HG03442 (cell line): ENCODE results near the gene LBH.
"Not testable (repeated sequence)": the region's sequence is repeated elsewhere in the genome, so short reads cannot be mapped to it uniquely, and the experiment has no call there.

Experiments used
- ATAC-seq: cut with Tn5 transposase; IDR thresholded peaks from one replicate; pipeline ENCODE4 v1.9.1; 2021; ENCODE audit warnings: mild to moderate bottlenecking, moderate library complexity; ENCODE audit not compliant: unreplicated experiment

LBH gene

DNA sequence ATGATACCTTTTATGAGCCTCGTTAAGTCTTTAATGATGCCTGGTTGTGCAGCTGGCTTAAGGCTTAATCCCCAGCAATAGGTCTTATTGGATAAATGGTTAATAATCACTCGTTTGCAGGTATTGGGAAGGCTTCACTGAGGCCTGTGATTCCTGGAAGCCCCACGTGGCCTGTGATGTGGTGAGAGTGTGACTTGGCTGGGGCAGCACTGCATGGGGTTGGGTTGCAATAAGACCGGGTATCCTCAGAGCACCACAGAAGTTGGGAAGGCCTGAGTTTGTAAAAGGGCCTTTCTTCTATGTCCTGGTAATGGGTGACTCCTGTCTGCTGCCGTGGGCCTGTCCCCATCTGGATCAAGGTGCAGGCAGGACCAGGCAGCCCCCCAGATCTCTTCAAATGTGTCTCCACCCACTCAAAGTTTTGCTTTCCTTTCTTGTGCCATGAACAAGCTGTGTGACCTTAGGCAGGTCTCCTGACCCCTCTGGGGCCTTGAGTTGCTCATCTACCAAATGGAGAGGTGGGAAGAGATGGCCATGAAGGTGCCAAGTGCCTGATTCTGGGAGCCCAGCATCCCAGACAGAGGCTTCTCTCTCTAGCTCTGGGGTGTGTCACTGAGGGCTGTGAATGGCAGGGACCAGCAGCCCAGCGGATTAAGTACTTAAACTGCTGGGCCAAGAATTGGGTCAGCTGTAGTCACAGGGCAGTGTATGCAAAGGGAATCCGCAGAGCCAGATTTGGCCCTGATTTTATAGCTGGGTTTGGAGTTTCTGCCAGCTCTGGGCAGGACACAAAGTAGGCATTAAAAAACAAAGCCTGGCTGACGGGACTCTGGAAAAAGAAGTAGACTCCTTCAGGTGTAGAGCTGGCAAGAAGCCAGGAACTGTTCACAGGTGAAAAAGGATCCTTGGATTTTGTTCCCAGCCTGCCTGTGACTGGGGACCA, 24.4 kb downstream of the LBH start:
- no peak for ATAC-seq

DNA sequence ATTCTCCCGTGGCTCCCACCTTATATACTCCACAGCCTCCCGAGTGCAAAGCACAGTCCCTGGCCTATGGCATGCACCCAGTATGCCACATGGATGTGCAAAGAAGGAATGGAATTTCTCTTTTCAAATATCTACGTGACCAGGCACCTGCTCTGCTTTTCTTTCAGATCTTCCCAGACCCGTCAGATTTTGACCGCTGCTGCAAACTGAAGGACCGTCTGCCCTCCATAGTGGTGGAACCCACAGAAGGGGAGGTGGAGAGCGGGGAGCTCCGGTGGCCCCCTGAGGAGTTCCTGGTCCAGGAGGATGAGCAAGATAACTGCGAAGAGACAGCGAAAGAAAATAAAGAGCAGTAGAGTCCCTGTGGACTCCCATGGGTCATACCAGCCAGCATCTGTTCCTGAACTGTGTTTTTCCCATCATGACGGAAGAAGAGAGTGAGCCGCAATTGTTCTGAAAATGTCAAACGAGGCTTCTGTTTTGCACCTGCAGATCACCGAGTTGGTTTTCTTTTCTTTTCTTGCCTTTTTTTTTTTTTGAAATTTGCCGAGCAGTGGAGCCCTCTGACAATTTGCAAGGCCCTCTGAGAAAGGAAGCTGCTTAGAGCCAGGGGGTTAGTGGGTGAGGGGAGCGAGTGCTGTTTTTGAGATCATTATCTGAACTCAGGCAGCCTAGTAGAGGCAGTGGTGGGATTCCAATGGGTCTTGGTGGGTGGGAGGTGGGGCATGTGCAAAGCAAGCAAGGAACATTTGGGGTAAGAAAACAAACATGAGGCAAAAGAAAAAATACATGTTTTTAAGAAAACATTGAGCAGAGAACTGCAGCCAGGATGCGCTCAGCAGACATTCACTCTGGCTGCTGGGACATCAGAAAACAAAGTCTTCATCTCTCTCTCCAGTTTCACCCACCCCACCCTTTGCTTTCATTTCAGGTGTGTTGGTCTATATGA, 26.2 kb downstream of the LBH start:
- no peak for ATAC-seq

DNA sequence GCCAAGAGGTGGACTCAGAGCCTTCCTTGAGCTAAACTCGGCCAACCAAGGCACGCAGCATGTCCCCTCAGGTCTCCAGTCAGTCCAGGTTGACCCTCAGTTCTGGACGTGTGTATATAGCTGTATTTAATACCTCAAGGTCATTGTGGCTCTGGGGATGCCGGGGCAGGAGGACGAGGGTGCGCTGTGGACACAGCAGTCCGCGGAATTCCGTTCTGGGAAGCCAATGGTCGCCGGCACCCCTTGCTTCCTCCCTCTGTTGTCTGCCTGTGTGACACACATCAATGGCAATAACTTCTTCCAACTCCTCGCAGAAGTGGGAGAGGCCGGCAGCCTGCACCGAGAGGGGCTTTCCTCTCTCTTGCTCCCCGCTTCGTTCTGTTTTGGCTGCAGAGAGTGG, 27.7 kb downstream of the LBH start:
- ATAC-seq: no peak

DNA sequence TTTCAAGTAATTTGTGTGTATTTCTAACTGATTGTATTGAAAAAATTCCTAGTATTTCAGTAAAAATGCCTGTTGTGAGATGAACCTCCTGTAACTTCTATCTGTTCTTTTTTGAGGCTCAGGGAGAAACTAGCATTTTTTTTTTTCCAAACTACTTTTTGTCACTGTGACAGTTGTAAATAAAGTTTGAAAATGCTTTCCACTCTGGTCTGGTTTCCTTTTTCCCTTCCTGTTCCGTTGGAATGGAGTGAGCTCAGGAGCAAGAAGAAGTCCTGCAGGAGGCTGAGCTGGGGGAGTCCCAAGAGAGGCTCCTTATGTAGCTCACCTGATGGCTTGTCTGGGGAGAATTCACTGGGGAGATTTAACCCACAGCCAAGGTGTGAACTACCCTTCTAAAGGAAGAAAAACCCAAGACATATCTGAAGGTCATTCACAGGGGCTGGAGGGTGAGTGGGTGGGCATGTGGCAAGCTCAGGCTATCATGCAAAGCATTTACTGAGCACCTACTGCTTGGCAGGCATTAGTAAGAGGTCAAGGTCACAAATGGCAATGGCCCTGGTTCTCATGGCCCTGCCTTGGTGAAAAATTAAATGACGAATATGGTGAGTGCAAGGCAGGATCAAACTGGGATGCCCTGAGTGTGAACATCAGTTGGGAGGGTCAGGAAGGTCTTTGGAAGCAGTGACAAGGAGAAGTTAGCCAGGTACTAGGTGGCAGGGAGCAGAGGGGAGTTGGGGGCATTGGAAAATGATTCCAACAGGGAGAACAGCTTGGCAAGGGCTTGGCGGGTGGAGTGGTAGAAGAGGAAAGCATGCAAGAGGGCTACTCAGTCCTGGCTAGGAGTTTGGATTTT, 28.7 kb downstream of the LBH start:
- no peak for ATAC-seq

DNA sequence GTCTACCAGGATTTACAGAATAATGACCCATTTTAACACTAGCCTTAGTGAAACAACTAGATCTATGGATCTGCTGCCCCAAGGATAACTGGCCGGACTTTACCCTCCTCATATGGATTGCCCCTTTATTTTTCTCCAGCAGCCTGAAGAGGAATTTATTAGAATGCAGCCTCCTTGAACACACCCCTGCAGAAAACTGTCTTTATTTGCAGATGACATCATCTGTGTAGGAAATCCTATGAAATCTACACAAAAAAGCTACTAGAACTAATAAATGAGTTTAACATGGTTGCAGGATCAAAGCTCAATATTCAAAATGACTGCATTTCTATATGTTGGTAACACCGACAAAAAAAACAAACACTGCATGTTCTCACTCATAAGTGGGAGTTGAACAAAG, 29.6 kb downstream of the LBH start:
- ATAC-seq: no peak

DNA sequence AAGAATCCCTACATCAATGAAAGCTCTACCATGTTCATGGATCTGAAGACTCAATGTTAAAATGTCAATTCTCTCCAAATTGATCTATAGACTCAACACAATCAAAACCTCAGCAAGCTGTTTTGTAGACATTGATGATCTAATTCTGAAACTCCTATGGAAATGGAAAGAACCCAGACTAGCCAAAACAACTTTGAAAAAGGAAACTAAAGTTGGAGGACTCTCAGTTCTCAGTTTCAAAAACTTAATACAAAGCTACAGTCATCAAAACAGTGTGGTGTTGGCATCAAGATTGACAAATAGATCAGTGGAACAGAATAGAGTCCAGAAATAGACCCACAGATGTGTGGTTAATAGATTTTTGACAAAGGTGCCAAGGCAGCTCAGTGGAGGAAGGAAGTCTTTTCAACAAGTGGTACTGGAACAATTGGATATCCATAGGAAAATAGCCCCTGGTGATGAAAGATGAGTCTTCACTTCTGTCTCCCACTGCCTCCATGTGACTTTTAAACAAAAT, 30.4 kb downstream of the LBH start:
- ATAC-seq: no peak

DNA sequence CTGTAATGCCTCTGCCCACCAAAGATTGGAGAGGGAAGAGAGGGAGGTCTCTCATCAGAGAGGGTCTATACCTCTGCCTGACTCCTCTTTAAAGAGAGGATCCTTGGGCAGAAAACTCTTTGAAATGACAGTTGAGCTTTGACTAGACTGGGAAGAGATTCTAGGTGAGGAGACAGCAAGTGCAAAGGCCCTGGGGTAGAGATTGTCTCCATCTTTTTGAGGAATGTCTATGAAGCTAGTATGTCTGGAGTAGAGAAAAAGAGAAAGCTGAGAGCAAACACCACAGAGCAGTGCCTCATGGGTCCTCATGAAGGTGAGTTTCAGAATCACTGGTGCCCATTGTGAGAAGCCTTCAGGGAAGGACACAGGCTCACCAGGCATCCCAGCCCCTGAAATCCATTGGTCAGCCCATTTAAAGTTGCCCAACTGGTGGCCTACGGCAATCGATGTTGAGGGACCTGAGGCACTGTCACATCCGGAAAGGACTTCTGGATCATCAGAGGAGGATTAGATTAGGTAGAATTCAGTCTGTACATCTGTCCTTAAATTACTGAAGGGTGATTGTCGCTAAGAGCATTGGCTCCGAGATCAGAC, 31.5 kb downstream of the LBH start:
- ATAC-seq: no peak

DNA sequence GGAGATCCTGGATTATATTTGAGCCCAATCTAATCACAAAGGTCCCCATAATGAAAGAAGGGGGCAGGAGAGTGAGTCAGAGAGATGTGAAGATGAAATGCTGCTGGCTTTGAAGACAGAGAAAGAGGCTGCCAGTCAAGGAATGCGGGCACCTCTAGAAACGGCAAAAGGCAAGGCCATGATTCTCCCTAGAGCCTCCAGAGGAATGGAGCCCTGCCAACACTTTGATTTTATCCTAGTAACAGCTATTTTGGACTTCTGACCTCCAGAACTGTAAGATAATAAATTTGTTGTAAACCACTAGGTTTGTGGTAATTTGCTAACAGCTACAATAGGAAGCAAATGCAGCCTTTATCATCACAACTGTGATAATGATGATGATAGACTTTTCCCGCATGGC, 32.9 kb downstream of the LBH start:
- ATAC-seq: no peak

DNA sequence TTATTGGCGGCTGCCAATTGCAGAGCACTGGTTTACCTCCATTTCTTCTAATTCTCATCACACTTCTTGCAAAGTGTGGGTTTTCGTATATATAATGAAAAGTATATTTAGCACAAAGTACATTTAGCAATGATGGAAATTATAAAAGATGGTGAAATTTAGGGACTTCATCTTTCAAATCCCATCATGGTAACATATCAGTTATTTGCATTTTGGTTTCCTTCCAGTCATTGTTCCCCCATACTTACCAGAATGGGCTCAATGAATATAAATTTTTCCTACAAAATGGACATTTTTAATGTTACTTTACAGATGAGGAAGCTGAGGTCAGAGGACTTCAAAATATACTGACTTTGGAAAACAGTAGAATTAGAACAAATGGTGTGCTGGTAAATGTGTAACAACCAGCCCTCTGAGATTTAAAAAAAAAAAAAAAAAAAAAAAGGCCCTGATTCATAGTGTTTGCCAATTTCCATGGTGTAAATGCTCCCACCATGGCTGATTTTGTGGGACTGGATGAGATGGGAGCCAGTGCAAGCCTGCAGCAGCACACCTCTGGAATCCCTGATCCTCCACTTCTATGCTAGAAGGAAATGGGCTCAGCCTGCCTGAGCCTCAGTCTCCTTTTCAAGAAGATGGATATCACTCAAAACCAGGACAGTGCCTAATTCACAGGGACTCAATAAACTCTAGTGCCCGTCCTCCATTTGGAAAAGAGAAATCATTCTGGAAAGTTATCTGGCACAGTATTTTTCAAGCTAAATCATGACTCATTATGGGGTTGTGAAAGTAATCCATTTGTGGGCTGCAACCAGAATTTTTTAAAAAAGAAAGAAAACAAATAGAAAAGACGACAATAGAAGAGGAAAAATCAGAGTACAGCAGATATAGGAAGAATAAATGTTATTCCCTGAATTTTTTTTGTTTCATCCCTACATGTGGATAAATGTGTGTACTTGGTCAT, 34.0 kb downstream of the LBH start:
- ATAC-seq: no peak

DNA sequence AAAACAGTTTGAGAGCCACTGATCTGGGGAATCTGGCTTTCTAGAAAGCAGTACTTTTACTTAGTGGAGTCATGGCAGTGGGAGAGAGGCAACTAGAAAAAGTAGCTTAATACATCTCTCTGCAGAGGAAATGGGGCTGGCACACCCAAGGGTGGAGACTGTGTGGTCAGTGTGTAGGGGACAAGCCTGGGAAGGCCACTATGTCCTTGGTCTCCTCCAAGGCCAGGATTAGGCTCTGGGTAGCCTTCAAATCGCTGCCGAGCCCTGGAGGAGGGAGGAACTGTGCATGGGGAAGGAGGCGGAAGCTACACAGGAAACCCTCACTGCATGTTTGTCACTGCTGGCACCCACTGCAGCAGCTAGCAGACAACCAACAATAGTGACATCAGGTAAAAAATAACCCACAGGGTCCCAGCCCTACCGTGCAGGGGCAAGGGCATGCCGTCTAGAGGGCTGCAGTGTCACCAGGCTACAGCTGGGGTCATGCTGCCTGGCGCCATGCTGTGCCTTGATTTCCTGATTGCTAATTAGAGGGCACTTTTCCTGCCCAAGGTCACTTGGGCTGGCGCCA, 34.8 kb downstream of the LBH start:
- no peak for ATAC-seq

DNA sequence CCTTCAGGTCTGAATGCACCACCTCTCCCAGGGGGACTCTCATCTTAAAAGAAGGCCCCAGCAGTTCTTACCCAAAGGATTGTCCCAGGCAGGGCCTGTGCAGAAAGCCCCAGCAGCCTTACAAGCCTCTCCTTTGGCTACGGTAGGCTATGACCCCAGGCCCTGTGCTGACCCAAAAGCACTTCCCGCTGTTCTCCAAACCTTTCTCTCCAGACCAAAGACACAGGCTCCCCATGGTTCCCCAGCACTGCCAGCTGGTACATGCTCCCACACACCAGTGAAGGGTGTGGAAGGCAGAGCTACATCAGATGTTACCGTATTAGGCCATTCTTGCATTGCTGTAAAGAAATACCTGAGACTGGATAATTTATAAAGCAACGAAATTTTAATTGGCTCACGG, 35.4 kb downstream of the LBH start:
- no peak for ATAC-seq

DNA sequence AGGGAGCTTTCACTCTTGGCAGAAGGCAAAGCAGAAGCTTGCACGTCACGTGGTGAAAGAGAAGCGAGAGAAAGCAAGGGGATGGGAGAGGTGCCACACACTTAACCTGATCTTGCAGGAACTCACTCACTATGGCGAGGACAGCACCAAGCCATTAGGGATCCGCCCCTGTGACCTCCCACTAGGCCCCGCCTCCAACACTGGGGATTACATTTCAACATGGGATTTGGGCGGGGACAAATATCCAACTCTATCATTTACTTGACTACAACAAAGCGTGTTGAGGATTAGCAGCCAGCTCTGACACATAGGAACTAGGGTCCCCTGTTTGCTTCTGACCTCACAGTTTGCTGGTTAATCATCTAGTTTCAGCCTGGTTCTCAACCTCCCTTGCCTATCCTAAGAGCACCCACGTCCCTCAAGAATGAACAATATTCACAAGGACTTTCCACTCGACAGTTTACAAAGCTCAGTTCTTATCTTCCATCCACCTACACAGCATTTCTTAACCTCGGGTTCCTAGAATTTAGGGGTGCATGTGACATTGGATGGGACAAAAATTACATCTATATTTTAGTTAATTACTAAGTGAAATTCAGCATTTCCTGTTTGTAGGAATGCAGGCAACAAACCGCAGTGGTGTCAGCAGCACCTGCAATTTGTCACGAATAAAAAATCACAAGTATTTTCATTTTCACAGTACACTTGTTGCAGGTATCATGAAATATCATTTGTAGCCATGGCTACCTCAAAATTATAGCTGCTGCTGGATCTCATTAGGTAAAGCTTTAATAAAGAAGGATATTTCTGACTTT, 36.0 kb downstream of the LBH start:
- ATAC-seq: no peak

DNA sequence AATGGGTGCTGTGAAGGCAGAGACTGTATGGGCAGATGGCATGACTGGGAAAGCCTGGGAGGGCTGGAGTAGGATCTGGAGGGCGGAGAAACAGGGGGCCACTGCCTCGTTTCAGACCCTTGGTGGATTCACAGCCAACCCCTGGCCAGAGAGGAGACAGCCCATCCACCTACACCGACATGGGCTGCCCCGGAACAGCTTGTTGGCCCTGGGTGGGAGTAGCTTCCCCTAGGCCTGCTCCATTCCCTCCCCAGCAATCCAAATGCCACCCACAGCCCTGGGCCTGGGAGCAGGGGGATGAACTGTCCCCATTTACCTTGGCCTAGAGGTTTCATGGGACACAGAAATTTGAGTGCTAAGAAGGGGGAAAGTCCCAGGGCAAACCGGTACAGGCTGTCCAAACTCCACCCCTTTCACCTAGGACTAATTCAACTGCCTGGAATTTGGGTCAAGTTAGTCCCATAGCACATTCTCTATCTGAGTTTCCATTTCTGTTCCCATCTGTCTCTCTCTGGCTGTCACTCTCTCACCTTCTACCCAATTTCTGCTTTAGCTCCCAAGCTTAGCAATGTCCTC, 37.0 kb downstream of the LBH start:
- ATAC-seq: no peak

DNA sequence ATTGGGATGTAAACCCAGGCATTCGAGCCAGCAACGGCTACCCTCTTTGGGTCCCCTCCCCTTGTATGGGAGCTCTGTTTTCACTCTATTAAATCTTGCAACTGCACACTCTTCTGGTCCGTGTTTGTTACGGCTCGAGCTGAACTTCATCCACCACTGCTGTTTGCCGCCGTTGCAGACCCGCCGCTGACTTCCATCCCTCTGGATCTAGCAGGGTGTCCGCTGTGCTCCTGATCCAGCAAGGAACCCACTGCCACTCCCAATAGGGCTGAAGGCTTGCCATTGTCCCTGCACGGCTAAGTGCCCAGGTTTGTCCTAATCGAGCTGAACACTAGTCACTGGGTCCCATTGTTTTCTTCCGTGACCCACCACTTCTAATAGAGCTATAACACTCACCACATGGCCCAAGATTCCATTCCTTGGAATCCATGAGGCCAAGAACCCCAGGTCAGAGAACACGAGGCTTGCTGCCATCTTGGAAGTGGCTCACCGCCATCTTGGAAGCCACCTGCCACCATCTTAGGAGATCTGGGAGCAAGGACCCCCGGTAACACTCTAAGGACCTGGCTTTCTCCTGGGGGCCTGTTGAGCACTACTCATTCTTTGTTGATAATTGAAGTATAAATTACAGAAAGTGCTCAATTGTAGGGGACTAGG, 37.9 kb downstream of the LBH start:
- ATAC-seq: not testable (repeated sequence)

DNA sequence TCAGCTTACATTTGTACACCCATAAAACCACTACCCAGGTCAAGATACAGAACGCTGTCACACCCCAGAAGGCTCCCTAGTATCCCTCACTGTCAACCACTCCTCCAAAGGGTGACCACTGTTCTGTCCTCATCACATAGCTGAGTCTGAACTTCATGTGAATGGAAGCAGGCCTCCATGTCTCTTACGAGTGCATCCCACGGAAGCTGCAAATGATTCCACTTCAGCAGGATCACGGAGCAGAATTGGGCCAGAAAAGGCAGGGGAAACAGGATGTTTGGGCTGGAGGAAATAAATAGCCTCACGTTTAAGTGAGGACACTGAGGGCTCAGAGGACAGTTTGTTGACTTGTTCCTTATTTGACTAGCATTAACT, 38.4 kb downstream of the LBH start:
- ATAC-seq: no peak

DNA sequence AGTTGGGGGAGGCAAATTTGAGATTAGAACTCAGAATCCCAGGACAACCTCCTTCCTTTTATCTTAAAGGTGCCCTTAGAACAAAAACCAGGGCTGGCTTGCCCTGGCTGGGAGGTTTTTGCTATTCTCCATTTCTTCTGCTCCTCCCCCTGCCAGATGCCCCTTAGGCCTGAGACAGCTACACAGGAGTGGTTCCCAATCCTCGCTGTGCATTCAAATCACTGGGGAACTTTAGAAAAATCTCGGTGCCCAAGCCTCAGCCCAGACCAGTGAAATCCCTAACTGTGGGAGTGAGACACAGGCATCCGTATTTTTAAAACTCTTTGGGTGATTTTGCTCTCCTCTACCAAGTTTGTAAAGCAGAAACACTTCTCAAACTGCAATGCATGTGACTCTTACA, 38.8 kb downstream of the LBH start:
- no peak for ATAC-seq

DNA sequence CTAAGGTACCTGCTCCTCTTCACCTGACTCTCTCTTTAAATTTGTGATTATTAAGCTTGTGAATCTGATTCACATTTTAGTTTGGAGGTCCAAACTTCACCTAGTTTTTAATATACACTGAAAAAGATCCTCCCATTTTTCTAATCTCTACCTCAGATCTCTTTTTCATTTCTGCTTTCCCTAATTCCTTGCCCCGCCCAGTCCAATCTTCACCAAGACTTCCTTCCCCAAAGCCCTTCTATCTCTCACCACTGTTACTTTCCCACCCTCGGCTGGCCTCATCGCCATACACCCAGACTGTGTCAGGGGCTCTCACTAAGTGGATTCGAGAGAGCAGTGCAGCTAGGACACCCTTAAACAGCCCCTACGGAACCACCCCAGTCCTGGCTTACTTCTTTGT, 40.0 kb downstream of the LBH start:
- no peak for ATAC-seq
